ENCODE results near the gene GPR65.

- no peak for TF ChIP-seq EP300 (IDR thresholded peaks at IDR 0.05; ENCODE audit: borderline replicate concordance in 1 of 2, control insufficient read depth in 1 of 2, low read depth in 2 of 2, low read length in 2 of 2)
- TF ChIP-seq CTCF (IDR thresholded peaks at IDR 0.05 in 2 of 3, conservative IDR thresholded peaks at IDR 0.05 in 1 of 3; ENCODE audit: control insufficient read depth in 2 of 3, extremely low read depth in 1 of 3, insufficient read depth in 1 of 3, low read depth in 3 of 3, low read length in 3 of 3), result no peak
- no peak for TF ChIP-seq MAX (IDR thresholded peaks at IDR 0.05; ENCODE audit: low read depth, low read length)
- TF ChIP-seq ETV6 (conservative IDR thresholded peaks at IDR 0.05 in 1 of 2, IDR thresholded peaks at IDR 0.05 in 1 of 2; ENCODE audit: borderline replicate concordance in 1 of 2, low read depth in 1 of 2), result no peak
- no peak for TF ChIP-seq CBFB (IDR thresholded peaks at IDR 0.05; ENCODE audit: low read depth)
- no peak for TF ChIP-seq STAT3 (IDR thresholded peaks at IDR 0.05; ENCODE audit: low read depth, low read length)
- no peak for TF ChIP-seq PAX5 (IDR thresholded peaks at IDR 0.05; ENCODE audit: borderline replicate concordance, low read depth, low read length)
- TF ChIP-seq YY1 (IDR thresholded peaks at IDR 0.05; ENCODE audit: low read depth, low read length), result no peak
These were observed 33.9 kb upstream of the GPR65 start for GRCh38 chr14:87971010-87971409.

Measured in GM12878 (cell line).